Renal cortex interstitium (tissue), 15 donors: ENCODE measurements around the gene SLC6A3. TPM values are rescaled to one million over a fixed set of nuclear protein-coding genes. Genes with fewer than 3 reads are reported as not detected.

Experiments
- DNase-seq, 11 donors: peaks; one replicate each; pipeline ENCODE4 v3.0.0-alpha.2; 2013; ENCODE audit warnings: low read depth in 9 of 11, low spot score in 4 of 11; ENCODE audit errors: extremely low read depth in 1 of 11
- long read RNA-seq, 16 experiments: transcript quantifications; one replicate each; lab custom pipeline, GENCODE V29; 2026
- polyA plus RNA-seq, 3 donors: library from polyadenylated mRNA; unstranded; fragments of 120-200 nt; gene quantifications; one replicate each; pipeline ENCODE4 v1.2.1, GENCODE V29; 2013; ENCODE audit not compliant: insufficient read length in 3 of 3

SLC6A3 gene
- polyA plus RNA-seq: under 1 TPM; 0.24 to 0.45 (median 0.31) TPM
- long read RNA-seq, donor 1: 0 reads
- long read RNA-seq, donor 2: 0 reads
- long read RNA-seq, donor 3, partial matches to known transcripts: 0 of 1 reads
- long read RNA-seq, donor 3, other reads (novel, unspliced or antisense): 0 of 1 reads
- long read RNA-seq, donor 4: 0 reads
- long read RNA-seq, donor 5: 0 reads
- long read RNA-seq, donor 6: 0 reads
- long read RNA-seq, donor 7: 0 reads
- long read RNA-seq, donor 8: 0 reads
- long read RNA-seq, donor 9: 0 reads
- long read RNA-seq, donor 10: 0 reads
- long read RNA-seq, donor 11: 0 reads
- long read RNA-seq, donor 12: 0 reads
- long read RNA-seq, donor 13: 0 reads
- long read RNA-seq, donor 14: 0 reads
- long read RNA-seq, donor 15: 0 reads
- long read RNA-seq, donor 16: 0 reads

DNA sequence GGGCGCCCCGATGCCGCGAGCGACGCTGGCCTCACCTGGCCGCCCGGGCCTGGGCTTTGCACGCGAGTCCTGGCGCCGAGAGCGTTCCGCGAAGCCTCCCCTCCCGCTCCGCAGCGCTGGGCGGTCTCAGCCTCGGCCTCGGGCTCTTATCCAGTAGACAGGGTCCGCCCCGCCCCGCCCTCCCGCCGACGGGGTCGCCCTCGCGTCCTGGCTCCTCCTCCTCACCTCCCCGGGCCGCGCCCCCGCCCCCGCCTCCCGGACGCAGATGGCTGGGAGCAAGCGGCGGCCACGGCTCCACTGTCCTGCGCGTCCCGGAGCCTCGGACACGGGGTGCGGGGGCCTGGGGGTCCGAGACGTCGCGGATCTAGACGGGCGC lies at the start of gene SLC6A3:
Gene SLC6A3, minus strand, starts transcription at position 128 of the 376 bp plus-strand sequence. CDS start 2,243 bp downstream, outside the sequence.
- DNase-seq: peak in 8 of 11 donors; percentile 24 to 50 (median 42)

DNA sequence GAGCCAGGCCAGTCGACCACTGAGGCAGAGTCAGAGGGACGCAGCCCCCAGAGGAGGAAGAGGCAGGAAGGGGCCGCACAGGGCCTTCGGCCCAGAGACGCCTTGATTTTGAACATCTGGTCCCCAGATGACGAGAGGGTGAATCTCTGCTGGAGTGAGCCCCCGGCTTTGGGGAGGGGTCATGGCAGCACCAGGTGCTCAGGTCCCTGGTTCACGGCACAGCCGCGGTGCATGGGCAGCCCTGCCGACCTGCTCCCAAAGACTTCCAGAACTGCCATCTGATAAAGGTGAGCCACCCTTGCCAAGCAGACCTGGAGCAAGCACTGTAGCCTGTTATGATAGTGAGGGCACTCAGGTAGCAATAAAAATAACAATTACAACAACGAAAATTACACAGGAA lies 48.7 kb upstream of the SLC6A3 start:
- no peak for DNase-seq

DNA sequence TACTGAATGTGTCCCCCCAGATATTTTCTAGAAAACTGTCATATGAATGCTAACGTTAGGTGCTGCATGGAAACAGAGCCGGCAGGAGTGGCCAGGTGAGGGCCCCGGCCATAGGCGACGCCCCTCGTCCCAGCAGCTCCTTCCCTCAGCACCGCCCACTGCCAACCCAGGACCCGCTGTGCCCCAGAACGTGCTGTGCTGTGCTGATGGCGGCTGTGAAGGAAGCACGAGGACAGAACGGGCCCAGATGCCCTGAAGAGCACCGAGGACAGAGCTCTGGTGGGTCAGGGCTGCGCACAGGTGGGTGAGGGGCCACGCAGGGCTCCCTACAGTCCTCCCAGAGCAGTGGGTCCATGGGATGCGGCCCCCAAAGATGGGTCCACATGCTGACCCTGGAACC lies 48.2 kb upstream of the SLC6A3 start:
- DNase-seq: no peak

DNA sequence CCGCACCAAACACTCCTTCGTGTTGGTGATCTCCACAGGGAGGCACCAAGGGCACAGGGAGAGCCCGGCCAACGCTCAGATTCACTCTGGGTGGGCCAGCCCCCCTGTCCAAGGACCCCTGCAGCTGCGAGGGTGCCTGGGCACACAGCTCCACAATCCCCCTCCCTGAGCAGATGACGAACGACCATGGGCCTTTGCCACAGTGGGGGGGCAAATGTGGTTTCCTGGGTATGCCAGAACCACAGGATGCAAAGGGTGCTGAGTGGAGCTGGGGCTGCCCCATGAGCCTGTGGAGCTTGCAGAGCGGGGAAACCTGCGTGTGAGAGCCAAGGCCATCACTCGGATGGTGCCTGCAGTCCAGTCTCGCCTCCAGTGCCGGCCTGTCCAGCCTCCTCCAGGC lies 47.5 kb upstream of the SLC6A3 start:
- no peak for DNase-seq

DNA sequence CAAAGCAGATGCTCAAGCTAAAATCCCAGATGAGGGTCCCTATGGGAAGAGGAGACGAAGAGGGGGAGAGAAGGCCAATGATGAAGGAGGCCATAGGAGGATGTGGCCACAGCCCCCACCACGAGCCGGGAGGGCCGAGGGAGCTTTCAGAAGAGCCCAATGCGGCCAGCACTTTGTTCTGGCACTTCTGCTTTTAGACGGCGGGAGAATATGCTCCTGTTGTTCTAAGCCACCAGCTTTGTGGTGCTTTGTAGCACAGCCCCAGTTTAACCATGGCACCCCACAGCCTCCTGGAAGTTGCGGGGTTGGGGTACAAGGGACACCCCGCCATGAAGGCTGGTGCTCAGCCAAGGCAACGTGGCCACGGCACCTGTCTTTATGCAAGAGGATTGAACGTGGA lies 45.1 kb upstream of the SLC6A3 start:
- DNase-seq: no peak

DNA sequence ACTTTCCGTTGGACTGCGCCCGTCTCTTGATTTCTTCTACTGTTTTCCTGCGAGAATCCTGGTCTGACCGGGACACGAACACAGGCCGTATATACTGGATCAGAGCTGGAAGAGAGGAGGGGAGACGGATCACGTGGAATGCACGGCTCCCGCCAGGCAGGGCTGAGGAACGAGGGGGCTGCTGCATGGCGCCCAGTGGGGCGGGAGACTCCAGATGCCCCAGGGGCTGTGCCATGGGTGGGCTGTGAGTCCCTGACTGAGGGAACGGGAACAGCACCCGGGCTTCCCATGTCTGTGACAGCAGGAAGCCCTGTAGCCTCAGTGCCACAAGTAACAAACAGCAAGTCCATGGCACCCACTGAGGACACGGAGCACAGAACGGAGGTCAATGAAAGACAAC lies 44.5 kb upstream of the SLC6A3 start:
- DNase-seq: no peak

DNA sequence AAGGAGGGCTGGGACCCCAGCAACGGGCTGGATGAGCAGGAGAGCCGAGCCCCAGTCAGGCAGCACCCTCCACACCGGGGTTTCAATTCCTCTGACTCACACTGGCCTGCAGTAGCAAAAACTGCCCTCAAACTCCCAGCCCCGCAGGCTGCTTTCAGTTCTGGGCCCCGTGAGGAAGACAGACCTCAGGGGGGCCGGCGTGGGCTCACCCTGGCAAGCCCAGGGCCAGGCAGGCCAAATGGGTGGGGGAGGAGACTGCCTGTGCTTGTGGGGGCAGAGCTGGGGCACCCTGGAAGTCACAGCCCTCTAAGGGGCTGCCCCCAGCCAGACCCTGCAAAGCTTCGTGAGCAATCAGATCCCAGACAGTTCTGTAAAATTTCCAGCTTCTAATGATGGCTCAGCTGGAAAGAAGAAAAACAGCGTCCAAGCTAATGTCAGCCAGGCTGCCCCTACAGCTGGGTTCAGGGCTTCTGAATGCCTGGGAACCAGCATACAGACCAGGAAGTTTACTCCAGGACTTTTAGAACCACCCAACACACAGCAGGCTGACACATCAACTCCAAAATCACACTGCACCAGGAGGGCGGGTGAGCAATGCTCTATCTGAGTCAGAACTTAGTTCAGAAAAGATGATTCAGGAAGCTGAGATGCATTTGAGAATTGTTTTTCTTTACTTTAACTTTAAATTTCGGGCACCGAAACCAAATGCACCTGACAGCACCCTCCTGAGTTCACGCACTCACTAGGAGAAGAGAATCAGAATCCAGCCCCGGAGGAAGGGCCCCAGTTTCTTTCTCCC lies 43.8 kb upstream of the SLC6A3 start:
- DNase-seq: no peak

DNA sequence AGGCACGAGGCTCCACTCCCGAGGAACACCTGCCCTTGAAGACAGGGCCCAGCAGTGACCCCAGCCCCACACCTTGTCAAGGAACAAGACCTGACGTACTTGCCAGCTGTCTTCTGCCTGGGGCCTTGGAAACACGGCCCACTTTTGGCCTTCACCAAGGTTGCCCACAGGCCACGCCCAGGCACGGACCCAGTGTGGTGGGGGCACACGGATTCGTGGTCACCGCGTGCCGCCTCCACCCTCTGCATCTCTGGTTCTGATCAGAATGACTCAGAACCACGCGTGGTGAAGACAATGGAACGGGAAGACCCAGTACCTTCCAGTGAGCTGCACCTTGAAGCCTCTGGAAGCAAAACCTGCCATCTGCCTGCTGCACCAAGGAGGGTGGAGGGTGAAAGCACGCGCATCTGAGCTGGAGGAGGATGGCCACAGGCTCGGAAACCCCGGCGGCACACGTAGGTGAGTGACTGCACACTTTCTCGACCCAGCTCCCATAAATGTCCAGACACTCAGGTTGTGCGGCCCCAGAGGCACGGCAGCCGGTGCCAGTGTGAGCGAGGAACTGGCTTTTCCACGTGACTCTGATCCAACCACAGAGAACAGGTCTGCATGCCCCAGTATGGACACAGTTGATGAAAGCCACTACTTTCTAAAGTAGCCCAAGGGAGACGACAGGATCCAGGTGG lies 42.0 kb upstream of the SLC6A3 start:
- DNase-seq: no peak

DNA sequence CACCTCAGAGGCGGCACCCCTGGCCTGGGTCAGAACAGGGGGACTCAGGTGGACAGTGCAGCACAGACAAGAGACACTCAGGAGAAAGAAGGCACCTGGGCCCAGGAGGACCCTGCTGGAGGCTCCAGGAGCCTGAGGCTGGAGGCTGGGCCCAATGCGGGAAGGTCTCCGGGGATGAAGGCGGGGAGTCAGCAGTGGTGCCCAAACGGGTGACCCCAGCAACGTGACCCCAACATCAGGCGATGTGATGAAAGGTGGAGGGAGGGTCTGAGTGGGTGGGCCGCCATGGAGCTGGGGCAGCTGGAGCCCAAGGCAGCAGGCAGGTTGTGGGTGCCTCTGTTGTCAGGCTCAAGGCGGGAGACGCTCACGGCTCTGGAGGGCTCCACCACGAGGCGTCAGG lies 41.0 kb upstream of the SLC6A3 start:
- no peak for DNase-seq

DNA sequence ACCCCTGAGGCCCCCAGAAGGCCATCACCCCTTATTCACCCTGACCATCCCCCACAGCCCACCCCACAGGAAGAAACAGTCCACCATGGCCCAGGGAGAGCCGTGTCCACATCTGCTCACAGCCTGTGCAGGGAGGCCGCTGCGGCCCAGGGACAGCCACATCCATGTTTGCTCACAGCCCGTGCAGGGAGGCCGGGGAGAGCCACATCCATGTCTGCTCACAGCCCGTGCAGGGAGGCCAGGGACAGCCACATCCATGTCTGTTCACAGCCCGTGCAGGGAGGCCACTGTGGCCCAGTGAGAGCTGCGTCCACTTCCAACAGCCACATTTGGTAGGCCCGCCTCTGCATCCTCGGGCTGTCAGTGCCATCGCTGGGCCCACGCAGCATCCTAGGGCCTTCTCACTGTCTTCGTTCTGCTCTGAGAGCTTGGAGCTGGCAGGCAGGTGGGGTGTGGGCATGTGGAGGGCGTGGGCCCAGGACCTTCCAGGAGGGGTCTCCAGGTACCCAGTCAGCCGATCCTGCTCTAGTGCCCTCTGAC lies 40.4 kb upstream of the SLC6A3 start:
- DNase-seq: no peak

DNA sequence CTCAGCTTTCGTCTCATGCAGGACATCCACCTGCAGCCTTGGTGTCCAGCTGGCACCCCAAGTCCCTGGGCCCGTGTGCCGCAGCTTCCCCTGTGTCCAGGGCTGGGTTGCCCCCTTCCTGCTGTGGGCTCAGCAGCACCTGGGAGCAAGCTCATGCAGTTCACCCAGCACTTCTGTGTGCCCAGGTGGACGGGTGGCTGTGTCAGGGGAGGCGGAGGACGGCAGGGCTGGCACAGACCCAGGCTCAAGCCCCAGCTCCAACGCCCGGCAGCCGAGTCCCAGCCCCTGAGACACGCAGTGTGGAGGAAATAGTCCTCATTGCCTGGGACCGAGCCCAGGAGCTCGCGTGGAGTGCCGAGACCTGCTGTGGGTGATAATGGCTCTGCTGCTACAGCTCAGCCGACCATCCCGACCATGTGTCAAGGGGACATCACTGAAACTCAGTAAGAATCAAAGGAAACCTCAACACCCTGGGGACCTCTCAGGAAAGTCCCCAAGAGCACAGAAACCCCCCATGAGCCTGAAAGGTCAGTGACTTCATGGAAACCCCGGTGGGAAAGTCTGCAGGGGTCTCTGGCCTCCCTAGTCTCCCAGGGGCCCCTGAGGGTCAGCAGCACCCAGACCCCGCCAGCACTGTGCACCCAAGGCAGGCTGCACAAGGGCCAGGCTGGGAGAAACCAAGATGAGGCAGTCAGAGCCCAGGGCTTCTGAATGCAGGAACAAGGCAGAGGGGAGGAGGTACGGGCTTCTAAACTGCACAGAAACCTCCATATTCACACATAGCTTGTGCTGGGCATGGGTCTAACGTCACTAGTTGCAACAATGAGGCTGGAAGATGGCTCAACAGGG lies 39.7 kb upstream of the SLC6A3 start:
- DNase-seq: no peak

DNA sequence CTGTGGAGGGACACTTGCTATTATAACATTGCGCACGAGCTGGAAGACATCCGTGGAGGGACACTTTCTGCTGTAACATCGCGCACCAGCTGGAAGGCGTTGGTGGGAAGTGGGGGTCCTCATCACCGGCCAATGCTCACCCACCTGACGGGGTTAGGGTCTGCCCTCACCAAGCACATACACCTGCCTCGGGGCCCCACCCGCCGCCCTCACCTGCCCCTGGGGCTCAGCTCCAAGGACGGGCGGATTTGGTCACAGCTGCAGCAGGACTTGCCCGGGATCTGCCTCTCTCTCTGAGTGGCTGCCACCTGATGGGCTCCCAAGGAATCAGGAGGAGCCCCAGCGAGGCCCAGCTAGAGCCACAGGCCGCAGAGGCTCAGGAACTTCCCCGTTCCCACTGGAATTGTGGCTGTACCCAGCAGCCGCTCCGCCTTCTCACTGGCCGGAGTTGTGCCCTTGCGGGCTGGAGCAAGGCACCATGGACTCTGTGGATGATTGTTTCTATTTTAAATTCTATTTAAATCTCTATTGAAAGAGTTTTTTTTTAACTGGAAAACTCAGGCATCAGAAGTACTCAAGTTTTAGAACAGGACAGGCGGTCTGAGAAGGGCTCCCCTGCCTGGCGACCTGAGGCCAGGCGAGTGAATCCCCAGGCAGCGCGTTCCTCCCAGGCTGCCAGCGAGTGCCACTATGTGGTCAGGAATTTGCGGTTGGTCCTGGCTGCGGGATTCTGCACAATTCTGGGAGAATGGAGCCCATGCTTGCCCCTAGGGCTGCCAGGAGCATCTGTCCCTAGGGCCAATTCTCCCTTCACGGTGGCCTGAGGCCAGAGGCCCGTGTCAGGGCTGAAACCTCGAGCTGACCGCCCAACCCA lies 38.9 kb upstream of the SLC6A3 start:
- DNase-seq: no peak

DNA sequence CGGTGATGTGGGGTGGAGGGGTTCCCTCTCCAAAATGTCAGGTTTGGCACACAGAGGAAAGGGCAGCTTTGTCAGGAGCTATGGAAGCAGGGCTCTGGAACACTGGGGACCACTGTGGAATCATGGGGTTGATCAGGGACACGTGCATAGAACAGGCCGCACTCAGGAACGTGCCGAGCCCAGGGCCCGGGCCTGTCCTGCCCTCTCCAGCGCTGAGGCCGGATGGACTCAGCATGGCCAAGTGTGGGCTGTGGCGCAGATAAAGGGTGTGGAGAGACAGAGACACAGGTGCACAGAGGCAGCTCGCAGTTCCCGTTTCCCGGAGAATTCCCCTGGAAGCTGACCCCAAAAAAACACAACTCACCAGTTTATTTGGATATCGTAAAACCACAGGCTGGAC lies 37.8 kb upstream of the SLC6A3 start:
- DNase-seq: no peak

DNA sequence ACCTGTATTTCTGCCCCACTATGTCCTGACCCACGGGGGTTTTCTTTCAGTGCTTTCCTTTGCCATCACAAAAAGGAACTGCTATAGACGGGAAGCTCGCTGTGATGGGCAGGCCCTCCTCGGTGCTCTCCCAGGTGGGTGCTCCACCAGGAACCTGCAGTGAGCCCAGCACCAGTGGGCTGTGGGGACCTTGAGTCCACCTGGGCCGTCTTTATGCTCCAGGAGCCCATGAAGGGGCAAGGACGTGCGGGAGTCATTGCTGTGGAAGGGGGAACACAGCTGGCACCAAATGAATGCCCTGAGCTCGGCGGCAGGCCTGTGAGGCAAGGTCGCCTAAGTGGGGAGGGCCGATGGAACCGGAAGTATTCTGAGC lies 36.7 kb upstream of the SLC6A3 start:
- no peak for DNase-seq

DNA sequence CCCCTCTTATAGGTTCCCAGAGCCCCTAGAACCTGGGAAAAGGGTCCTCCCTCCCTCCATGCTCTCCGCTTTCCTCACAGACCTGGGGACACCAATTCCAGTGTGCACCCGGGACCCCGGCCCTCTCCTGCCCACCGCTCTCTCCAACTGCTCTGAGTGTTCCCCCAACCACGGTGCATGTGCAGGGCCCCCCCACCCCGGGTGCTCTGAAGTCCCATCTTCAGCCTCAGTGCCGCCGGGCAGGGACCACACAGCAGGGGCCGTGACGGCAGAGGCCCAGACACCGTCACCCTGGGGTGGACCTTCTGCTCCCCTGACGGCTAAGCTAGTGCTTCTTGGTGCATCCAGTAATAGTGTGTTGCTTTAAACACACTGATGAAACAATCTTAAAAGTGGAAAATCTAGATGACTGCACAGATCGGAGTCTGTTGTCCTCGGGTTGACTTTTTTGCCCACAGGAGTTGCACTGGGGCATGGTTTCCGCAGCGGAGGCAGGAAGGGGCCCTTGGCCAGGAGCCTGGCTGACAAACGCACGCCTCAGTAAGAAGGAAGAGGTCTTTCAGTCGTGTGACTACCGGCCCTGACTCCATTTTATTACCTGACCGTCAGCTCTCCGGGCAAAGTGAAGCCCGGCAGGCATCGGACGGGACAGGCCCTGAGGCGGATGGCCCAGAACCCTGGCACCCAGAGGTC lies 36.2 kb upstream of the SLC6A3 start:
- DNase-seq: no peak

DNA sequence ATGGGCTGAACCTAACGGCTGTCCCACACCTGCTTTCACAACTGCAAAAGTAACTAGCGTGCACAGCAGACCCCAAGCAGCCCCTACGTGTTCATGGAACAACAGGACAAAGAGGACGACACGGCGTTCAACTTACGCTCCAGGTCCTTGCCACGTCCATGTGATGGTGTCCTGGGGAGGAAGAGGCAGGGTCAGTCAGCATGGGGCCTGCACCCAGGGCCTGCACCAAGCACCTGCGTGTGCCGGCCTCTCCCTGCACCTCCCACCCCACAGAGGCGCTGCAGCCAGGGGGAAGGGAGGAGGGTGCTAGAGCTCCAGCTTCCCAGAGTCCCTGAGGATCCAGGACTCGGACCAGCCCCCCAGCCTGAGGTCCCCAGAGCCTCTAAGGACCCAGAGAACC lies 35.6 kb upstream of the SLC6A3 start:
- DNase-seq: no peak

DNA sequence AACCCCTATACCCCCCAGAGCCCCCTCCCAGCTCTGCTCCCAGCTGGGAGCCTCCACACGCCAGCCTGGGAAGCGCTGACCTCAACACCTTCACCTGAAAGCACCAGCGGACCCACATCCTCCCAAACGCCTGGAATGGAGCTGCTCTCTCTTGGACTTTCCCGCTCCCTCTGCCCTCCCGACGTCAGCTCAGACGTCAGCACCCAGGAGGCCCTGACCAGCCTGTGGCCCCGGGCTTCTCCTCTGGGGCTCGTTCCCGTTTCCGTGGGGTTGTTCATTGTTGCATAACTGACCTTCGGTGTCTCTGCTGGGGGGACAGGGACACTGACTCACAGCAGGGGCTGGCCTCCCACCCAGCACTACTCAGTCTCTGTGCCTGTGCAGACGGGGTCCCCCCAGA lies 35.0 kb upstream of the SLC6A3 start:
- no peak for DNase-seq
